DOHH2 (cell line): ENCODE data around the gene TWIST1.

Experiments
- H3F3A ChIP-seq: fragments of 200-600 bp; sonication (generic), shearing (Covaris generic); 2 replicates; pipeline ENCODE4 v1.6.0; 2016; ENCODE audit warnings: antibody characterized with exemption, mild to moderate bottlenecking; ENCODE audit not compliant: control insufficient read depth, insufficient read depth
- H3K27ac ChIP-seq: fragments of 200-600 bp; sonication (generic); 2 replicates; pipeline ENCODE4 v1.5.1; 2014; ENCODE audit warnings: low read depth, mild to moderate bottlenecking, low read length, moderate library complexity
- H3K27me3 ChIP-seq: fragments of 200-600 bp; sonication (generic); 2 replicates; pipeline ENCODE4 v1.6.1; 2014; ENCODE audit warnings: mild to moderate bottlenecking, low read length, mixed read lengths; ENCODE audit not compliant: control insufficient read depth
- H3K36me3 ChIP-seq: fragments of 200-600 bp; sonication (generic); 2 replicates; pipeline ENCODE4 v1.6.1; 2014; ENCODE audit warnings: mild to moderate bottlenecking, low read length, moderate library complexity, mixed read lengths; ENCODE audit not compliant: control insufficient read depth
- H3K4me1 ChIP-seq: fragments of 200-600 bp; sonication (generic); 2 replicates; pipeline ENCODE4 v1.6.1; 2014; ENCODE audit warnings: mild to moderate bottlenecking, low read length, mixed read lengths; ENCODE audit not compliant: control insufficient read depth
- H3K4me2 ChIP-seq: fragments of 200-600 bp; sonication (generic); 2 replicates; pipeline ENCODE4 v1.6.0; 2014; ENCODE audit warnings: mild to moderate bottlenecking, low read length, moderate library complexity
- H3K4me3 ChIP-seq: fragments of 200-600 bp; sonication (generic); 2 replicates; pipeline ENCODE4 v1.5.1; 2014; ENCODE audit warnings: mild to moderate bottlenecking, low read length, mixed read lengths
- H3K79me2 ChIP-seq: fragments of 200-600 bp; sonication (generic); 2 replicates; pipeline ENCODE4 v1.6.1; 2014; ENCODE audit warnings: mild to moderate bottlenecking, low read length, mixed read lengths; ENCODE audit not compliant: control insufficient read depth
- H3K9me2 ChIP-seq: fragments of 200-600 bp; sonication (generic); replicated peaks from 2 replicates; pipeline ENCODE4 v1.6.1; 2014; ENCODE audit warnings: mild to moderate bottlenecking, low read length, mixed read lengths; ENCODE audit not compliant: control insufficient read depth
- H3K9me3 ChIP-seq: fragments of 200-600 bp; sonication (generic); 2 replicates; pipeline ENCODE4 v1.6.1; 2014; ENCODE audit warnings: antibody characterized with exemption, low read length, mixed read lengths; ENCODE audit not compliant: control insufficient read depth, insufficient read depth
- H4K20me1 ChIP-seq: fragments of 200-600 bp; sonication (generic); 2 replicates; pipeline ENCODE4 v1.6.0; 2014; ENCODE audit warnings: low read depth, mild to moderate bottlenecking, antibody characterized with exemption, low read length, moderate library complexity; ENCODE audit not compliant: control insufficient read depth, insufficient read depth
- CTCF ChIP-seq: fragments of 200-600 bp; sonication (generic); IDR thresholded peaks from one replicate; pipeline ENCODE4 v1.5.1; 2014; ENCODE audit warnings: antibody characterized with exemption, mild to moderate bottlenecking, low read depth, low read length; ENCODE audit not compliant: poor library complexity, severe bottlenecking
- EZH2phosphoT487 ChIP-seq: fragments of 200-600 bp; sonication (generic); IDR thresholded peaks from 2 replicates; pipeline ENCODE4 v1.6.1; 2017; ENCODE audit warnings: borderline replicate concordance, mild to moderate bottlenecking, antibody characterized with exemption, low read length, moderate library complexity, mixed read lengths

The TWIST1 gene

GRCh38 chr7:19106241-19107080 lies 11.0 kb downstream of the TWIST1 start:
- no peaks in the 10 kb centered on the region for H3K79me2 ChIP-seq
- no peak overlapping the region for H3K4me2 ChIP-seq
- H4K20me1 ChIP-seq, result no peaks in the 10 kb centered on the region
- H3K27me3 ChIP-seq, result peaks cover 26% of the 10 kb centered on the region
- TF ChIP-seq EZH2phosphoT487 (no peak), CTCF (no peak)
- H3K27ac ChIP-seq, result no peak overlapping the region
- no peaks in the 10 kb centered on the region for H3F3A ChIP-seq
- H3K4me1 ChIP-seq, result no peaks in the 10 kb centered on the region
- no peaks in the 10 kb centered on the region for H3K9me2 ChIP-seq
- no peaks in the 10 kb centered on the region for H3K36me3 ChIP-seq
- no peaks in the 10 kb centered on the region for H3K9me3 ChIP-seq
- H3K4me3 ChIP-seq, result no peak overlapping the region

- Histone ChIP-seq H4K20me1 (no peaks in the 10 kb centered on the region), H3K79me2 (no peaks in the 10 kb centered on the region), H3K4me3 (no peak overlapping the region), H3K27ac (no peak overlapping the region), H3K9me2 (no peaks in the 10 kb centered on the region), H3K4me2 (no peak overlapping the region), H3K36me3 (no peaks in the 10 kb centered on the region), H3K4me1 (no peaks in the 10 kb centered on the region), H3K27me3 (peaks cover 17% of the 10 kb centered on the region), H3K9me3 (no peaks in the 10 kb centered on the region), H3F3A (no peaks in the 10 kb centered on the region)
- TF ChIP-seq CTCF (no peak), EZH2phosphoT487 (no peak)
Measured at GRCh38 chr7:19105546-19105945, 11.9 kb downstream of the TWIST1 start.

GRCh38 chr7:19104811-19105210 lies 12.6 kb downstream of the TWIST1 start:
- Histone ChIP-seq H3K4me2 (no peak overlapping the region), H3K27ac (no peak overlapping the region), H3K9me2 (no peaks in the 10 kb centered on the region), H3K36me3 (no peaks in the 10 kb centered on the region), H3F3A (no peaks in the 10 kb centered on the region), H3K4me3 (no peak overlapping the region), H3K9me3 (no peaks in the 10 kb centered on the region), H3K27me3 (peaks cover 10% of the 10 kb centered on the region), H4K20me1 (no peaks in the 10 kb centered on the region), H3K4me1 (no peaks in the 10 kb centered on the region), H3K79me2 (no peaks in the 10 kb centered on the region)
- TF ChIP-seq CTCF (no peak), EZH2phosphoT487 (no peak)
